ENCODE data around the gene ENOSF1.

Gene ENOSF1

GRCh38 chr18:654601-655000 lies 57.8 kb downstream of the ENOSF1 start:
- no peaks in the 10 kb centered on the region for H3K9me3 ChIP-seq (ENCODE audit: control insufficient read depth, low read length)
- no peaks in the 10 kb centered on the region for H3K27me3 ChIP-seq (replicated peaks; ENCODE audit: control insufficient read depth, insufficient read depth, low read length)
- H3K9ac ChIP-seq (ENCODE audit: low read length) = no peak overlapping the region
- H3K4me3 ChIP-seq (ENCODE audit: low read length) = no peak overlapping the region
- DNase-seq (ENCODE audit: low read depth) = no peak
- H3K36me3 ChIP-seq (ENCODE audit: control insufficient read depth, insufficient read depth, low read length, severe bottlenecking) = no peaks in the 10 kb centered on the region
- peaks cover 4% of the 10 kb centered on the region for H3K4me1 ChIP-seq (ENCODE audit: control insufficient read depth, insufficient read depth, low read length)

DNA sequence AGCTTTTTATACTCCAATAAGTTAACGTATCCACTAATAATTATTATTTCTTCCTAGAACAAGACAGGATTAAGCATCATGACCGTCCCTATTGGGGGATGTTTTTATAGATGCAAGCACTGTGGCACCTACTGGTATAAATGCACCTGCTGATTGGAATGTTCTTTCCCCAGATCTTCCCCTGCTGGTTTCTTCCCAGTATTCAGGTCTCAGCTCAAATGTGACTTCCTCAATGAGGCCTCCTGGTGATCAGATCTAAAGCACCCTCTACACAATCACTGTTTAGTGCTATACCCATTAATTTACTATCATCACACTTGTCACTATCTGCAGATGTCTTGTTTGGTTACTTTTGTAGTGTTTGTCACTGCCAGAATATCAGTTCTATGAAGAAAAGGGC lies 58.9 kb downstream of the ENOSF1 start:
- Histone ChIP-seq H3K36me3 (ENCODE audit: control insufficient read depth, insufficient read depth, low read length, severe bottlenecking) (no peaks in the 10 kb centered on the region), H3K9me3 (ENCODE audit: control insufficient read depth, low read length) (no peaks in the 10 kb centered on the region), H3K4me3 (ENCODE audit: low read length) (no peak overlapping the region), H3K27me3 (replicated peaks; ENCODE audit: control insufficient read depth, insufficient read depth, low read length) (no peaks in the 10 kb centered on the region), H3K9ac (ENCODE audit: low read length) (no peak overlapping the region), H3K4me1 (ENCODE audit: control insufficient read depth, insufficient read depth, low read length) (peaks cover 4% of the 10 kb centered on the region)
- no peak for DNase-seq (ENCODE audit: low read depth)

DNA sequence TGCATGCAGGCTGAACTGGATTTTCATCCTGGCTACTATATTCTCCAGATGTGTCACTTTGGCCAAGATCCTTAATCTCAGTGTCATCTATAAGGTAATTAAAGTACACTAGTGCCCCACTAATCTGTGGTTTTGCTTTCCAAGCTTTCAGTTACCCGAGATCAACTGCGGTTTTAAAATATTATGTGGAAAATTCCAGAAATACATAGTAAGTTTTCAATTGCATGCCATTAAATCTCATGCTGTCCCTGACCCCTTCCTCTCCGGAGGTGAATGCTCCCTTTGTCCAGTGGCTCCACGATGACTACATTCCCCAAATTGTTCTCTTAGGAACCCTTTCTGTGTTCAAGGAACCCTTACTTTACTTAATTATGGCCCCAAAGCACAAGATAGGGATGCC lies 60.3 kb downstream of the ENOSF1 start:
- Histone ChIP-seq H3K27me3 (replicated peaks; ENCODE audit: control insufficient read depth, insufficient read depth, low read length) (no peaks in the 10 kb centered on the region), H3K9ac (ENCODE audit: low read length) (no peak overlapping the region), H3K9me3 (ENCODE audit: control insufficient read depth, low read length) (no peaks in the 10 kb centered on the region), H3K36me3 (ENCODE audit: control insufficient read depth, insufficient read depth, low read length, severe bottlenecking) (no peaks in the 10 kb centered on the region), H3K4me1 (ENCODE audit: control insufficient read depth, insufficient read depth, low read length) (peaks cover 2% of the 10 kb centered on the region), H3K4me3 (ENCODE audit: low read length) (no peak overlapping the region)
- DNase-seq (ENCODE audit: low read depth) = no peak

DNA sequence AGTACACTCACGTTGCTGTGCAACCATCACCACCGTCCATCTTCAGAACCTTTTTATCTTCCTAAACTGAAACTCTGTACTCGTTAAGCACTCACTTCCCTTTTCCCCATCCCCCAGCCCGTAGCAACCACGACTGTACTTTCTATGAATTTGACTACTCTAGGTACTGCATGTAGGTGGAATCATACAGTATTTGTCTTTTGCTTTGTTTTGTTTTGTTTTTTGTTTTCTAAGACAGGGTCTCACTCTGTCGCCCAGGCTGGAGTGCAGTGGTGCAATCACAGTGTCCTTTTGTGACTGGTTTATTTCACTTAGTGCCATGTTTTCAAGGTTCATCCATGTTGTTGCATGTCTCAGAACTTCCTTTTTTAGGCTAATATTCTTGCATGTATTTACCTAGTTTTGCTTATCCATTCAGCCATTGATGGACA lies 62.0 kb downstream of the ENOSF1 start:
- no peak overlapping the region for H3K9ac ChIP-seq (ENCODE audit: low read length)
- no peak for DNase-seq (ENCODE audit: low read depth)
- no peak overlapping the region for H3K4me3 ChIP-seq (ENCODE audit: low read length)
- no peaks in the 10 kb centered on the region for H3K9me3 ChIP-seq (ENCODE audit: control insufficient read depth, low read length)
- no peaks in the 10 kb centered on the region for H3K4me1 ChIP-seq (ENCODE audit: control insufficient read depth, insufficient read depth, low read length)
- no peaks in the 10 kb centered on the region for H3K36me3 ChIP-seq (ENCODE audit: control insufficient read depth, insufficient read depth, low read length, severe bottlenecking)
- H3K27me3 ChIP-seq (replicated peaks; ENCODE audit: control insufficient read depth, insufficient read depth, low read length) = no peaks in the 10 kb centered on the region

DNA sequence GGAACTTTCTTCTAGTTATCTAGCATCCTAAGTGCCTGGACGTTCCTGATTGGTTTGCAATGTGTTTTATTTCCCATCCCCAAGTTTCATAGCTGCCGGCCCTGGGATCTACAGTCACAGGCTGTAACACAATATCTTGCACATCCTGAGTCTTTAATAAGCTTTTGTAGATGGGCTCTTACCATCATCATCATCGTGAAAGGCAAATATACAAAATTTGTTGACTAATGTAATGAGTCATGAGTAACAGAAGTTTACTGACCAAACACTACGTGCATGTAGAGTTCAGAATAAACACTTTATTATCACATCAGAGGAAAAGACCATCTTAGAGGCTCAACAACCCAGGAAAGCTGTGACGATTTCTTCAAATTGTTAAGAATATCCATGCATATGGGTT lies 63.1 kb downstream of the ENOSF1 start:
- Histone ChIP-seq H3K4me1 (ENCODE audit: control insufficient read depth, insufficient read depth, low read length) (no peaks in the 10 kb centered on the region), H3K36me3 (ENCODE audit: control insufficient read depth, insufficient read depth, low read length, severe bottlenecking) (no peaks in the 10 kb centered on the region), H3K9me3 (ENCODE audit: control insufficient read depth, low read length) (no peaks in the 10 kb centered on the region), H3K27me3 (replicated peaks; ENCODE audit: control insufficient read depth, insufficient read depth, low read length) (no peaks in the 10 kb centered on the region), H3K9ac (ENCODE audit: low read length) (no peak overlapping the region), H3K4me3 (ENCODE audit: low read length) (no peak overlapping the region)
- no peak for DNase-seq (ENCODE audit: low read depth)

DNA sequence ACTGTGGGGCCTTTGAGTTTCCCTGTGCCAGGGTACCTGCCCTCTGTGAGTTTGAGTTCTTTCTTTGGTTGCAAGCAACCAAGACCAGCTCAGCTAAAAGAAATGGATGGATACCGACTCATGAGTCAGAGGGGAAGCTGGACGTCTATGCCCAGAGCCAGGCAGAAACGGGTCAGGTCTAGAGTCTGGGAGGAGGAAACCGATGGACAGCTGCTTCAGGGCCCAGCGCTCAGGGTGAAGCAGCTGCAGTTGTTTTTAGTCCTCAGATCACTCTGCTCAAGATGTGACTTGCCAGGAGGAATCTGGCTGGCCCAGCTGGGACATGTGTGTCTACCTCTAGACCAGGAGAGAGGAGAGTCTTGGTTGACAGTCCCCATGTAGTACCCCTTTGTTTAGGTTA lies 65.1 kb downstream of the ENOSF1 start:
- Histone ChIP-seq H3K9me3 (ENCODE audit: control insufficient read depth, low read length) (no peaks in the 10 kb centered on the region), H3K4me3 (ENCODE audit: low read length) (no peak overlapping the region), H3K4me1 (ENCODE audit: control insufficient read depth, insufficient read depth, low read length) (no peaks in the 10 kb centered on the region), H3K27me3 (replicated peaks; ENCODE audit: control insufficient read depth, insufficient read depth, low read length) (no peaks in the 10 kb centered on the region), H3K9ac (ENCODE audit: low read length) (no peak overlapping the region), H3K36me3 (ENCODE audit: control insufficient read depth, insufficient read depth, low read length, severe bottlenecking) (no peaks in the 10 kb centered on the region)
- DNase-seq (ENCODE audit: low read depth) = no peak

- no peak for DNase-seq (ENCODE audit: low read depth)
- no peaks in the 10 kb centered on the region for H3K36me3 ChIP-seq (ENCODE audit: control insufficient read depth, insufficient read depth, low read length, severe bottlenecking)
Measured at GRCh38 chr18:644395-645004, 67.9 kb downstream of the ENOSF1 start.

GRCh38 chr18:641224-641623 lies 71.2 kb downstream of the ENOSF1 start:
- H3K9me3 ChIP-seq (ENCODE audit: control insufficient read depth, low read length) = no peaks in the 10 kb centered on the region
- no peaks in the 10 kb centered on the region for H3K27me3 ChIP-seq (replicated peaks; ENCODE audit: control insufficient read depth, insufficient read depth, low read length)
- no peaks in the 10 kb centered on the region for H3K36me3 ChIP-seq (ENCODE audit: control insufficient read depth, insufficient read depth, low read length, severe bottlenecking)
- H3K9ac ChIP-seq (ENCODE audit: low read length) = no peak overlapping the region
- H3K4me1 ChIP-seq (ENCODE audit: control insufficient read depth, insufficient read depth, low read length) = no peaks in the 10 kb centered on the region
- H3K4me3 ChIP-seq (ENCODE audit: low read length) = no peak overlapping the region
- DNase-seq (ENCODE audit: low read depth) = no peak

More at GRCh38 chr18:644395-645004, 67.9 kb downstream of the ENOSF1 start:
- H3K4me1 ChIP-seq (ENCODE audit: control insufficient read depth, insufficient read depth, low read length) = no peaks in the 10 kb centered on the region
- H3K9ac ChIP-seq (ENCODE audit: low read length) = no peak overlapping the region
- no peak overlapping the region for H3K4me3 ChIP-seq (ENCODE audit: low read length)
- no peaks in the 10 kb centered on the region for H3K27me3 ChIP-seq (replicated peaks; ENCODE audit: control insufficient read depth, insufficient read depth, low read length)
- no peaks in the 10 kb centered on the region for H3K9me3 ChIP-seq (ENCODE audit: control insufficient read depth, low read length)

- H3K27me3 ChIP-seq (replicated peaks; ENCODE audit: control insufficient read depth, insufficient read depth, low read length) = no peaks in the 10 kb centered on the region
- no peak overlapping the region for H3K9ac ChIP-seq (ENCODE audit: low read length)
- DNase-seq (ENCODE audit: low read depth) = no peak
- no peaks in the 10 kb centered on the region for H3K9me3 ChIP-seq (ENCODE audit: control insufficient read depth, low read length)
- H3K36me3 ChIP-seq (ENCODE audit: control insufficient read depth, insufficient read depth, low read length, severe bottlenecking) = no peaks in the 10 kb centered on the region
- H3K4me3 ChIP-seq (ENCODE audit: low read length) = no peak overlapping the region
- H3K4me1 ChIP-seq (ENCODE audit: control insufficient read depth, insufficient read depth, low read length) = no peaks in the 10 kb centered on the region
Measured at GRCh38 chr18:635171-635570, 77.3 kb downstream of the ENOSF1 start.

- no peaks in the 10 kb centered on the region for H3K27me3 ChIP-seq (replicated peaks; ENCODE audit: control insufficient read depth, insufficient read depth, low read length)
- H3K4me1 ChIP-seq (ENCODE audit: control insufficient read depth, insufficient read depth, low read length) = no peaks in the 10 kb centered on the region
- peak; percentile 46 for DNase-seq (ENCODE audit: low read depth)
- no peak overlapping the region for H3K4me3 ChIP-seq (ENCODE audit: low read length)
- no peaks in the 10 kb centered on the region for H3K9me3 ChIP-seq (ENCODE audit: control insufficient read depth, low read length)
- no peaks in the 10 kb centered on the region for H3K36me3 ChIP-seq (ENCODE audit: control insufficient read depth, insufficient read depth, low read length, severe bottlenecking)
- no peak overlapping the region for H3K9ac ChIP-seq (ENCODE audit: low read length)
Measured at GRCh38 chr18:634551-635045, 77.8 kb downstream of the ENOSF1 start.

DNA sequence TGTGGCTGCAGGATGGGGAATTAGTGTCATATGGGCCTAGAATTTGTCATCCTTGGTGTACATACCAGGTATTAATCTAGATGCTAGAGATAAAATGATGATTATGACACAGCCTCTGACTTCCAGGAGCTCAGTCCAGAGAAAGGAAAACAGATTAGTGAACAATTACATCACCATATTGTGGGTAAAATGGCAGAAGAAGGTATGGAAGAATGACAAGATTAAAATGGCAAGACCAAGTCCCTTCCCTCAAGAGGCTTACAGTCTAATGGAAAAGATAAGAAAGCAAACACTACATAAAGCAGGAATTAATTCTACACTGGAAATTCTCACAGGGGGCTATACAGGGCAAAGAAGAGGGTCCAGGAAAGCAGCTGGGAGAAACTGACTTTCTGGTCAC lies 80.9 kb downstream of the ENOSF1 start:
- Histone ChIP-seq H3K4me3 (ENCODE audit: low read length) (no peak overlapping the region), H3K27me3 (replicated peaks; ENCODE audit: control insufficient read depth, insufficient read depth, low read length) (no peaks in the 10 kb centered on the region), H3K9me3 (ENCODE audit: control insufficient read depth, low read length) (no peaks in the 10 kb centered on the region), H3K4me1 (ENCODE audit: control insufficient read depth, insufficient read depth, low read length) (peaks cover 7% of the 10 kb centered on the region), H3K9ac (ENCODE audit: low read length) (no peak overlapping the region), H3K36me3 (ENCODE audit: control insufficient read depth, insufficient read depth, low read length, severe bottlenecking) (no peaks in the 10 kb centered on the region)
- no peak for DNase-seq (ENCODE audit: low read depth)
